ENCODE data around the gene CYLD. TPM values are rescaled to one million over a fixed set of nuclear protein-coding genes. Genes with fewer than 3 reads are reported as not detected.

The CYLD gene
- total RNA-seq, 1 donor from 2014 or later: 33.2 TPM

- Histone ChIP-seq H3K36me3 (no peaks in the 10 kb centered on the region), H3K27ac (no peak overlapping the region), H3K4me1 (peaks cover 0 to 4% of the 10 kb centered on the region in 2 donors), H3K9me3 (no peaks in the 10 kb centered on the region), H3K4me3 (no peak overlapping the region), H3K27me3 (no peaks in the 10 kb centered on the region)
- intact Hi-C loops (cut with DNase I): loop anchor here (5.0 to 10.0 kb wide), 4 partner anchors 62 to 955 kb away; partner anchors contain the start of genes NOD2 and ZNF423
- peak in 1 of 2 donors; percentile 24 for DNase-seq (ENCODE audit: low spot score in 2 of 2)
- TF ChIP-seq CTCF (IDR thresholded peaks at IDR 0.05): no peak
Measured at GRCh38 chr16:50809561-50809960, 67.7 kb downstream of the CYLD start.

GRCh38 chr16:50810241-50810965 lies 68.5 kb downstream of the CYLD start:
- intact Hi-C loops (cut with DNase I): no loop called here
- no peak for TF ChIP-seq CTCF (IDR thresholded peaks at IDR 0.05)
- no peak overlapping the region for H3K4me3 ChIP-seq
- peak in 1 of 2 donors; percentile 60 for DNase-seq (ENCODE audit: low spot score in 2 of 2)
- H3K27ac ChIP-seq: no peak overlapping the region
- no peaks in the 10 kb centered on the region for H3K9me3 ChIP-seq
- H3K4me1 ChIP-seq: peaks cover 0 to 4% of the 10 kb centered on the region in 2 donors
- H3K36me3 ChIP-seq: no peaks in the 10 kb centered on the region
- H3K27me3 ChIP-seq: no peaks in the 10 kb centered on the region

DNA sequence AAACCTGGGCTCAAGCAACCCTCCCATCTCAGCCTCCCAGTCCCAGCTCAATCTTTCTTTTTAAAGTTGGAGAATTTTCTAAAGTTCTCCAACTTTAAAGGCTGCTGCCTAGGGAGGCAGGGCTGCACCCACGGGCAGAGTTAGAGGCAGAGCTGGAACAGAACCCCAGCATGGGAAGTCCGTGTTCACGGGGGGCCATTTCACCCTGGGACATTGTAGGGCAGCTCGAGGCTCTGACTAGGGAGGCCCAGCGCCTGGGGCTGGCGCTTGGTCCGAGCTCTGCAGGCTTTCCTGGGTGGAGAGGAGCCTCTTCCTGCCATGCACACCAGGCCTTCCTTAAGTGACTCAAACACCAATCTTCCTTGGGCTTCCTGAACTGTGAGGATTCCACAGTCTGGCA lies 70.2 kb downstream of the CYLD start:
- no peaks in the 10 kb centered on the region for H3K4me1 ChIP-seq
- H3K4me3 ChIP-seq: no peak overlapping the region
- TF ChIP-seq CTCF (IDR thresholded peaks at IDR 0.05): no peak
- no peaks in the 10 kb centered on the region for H3K36me3 ChIP-seq
- DNase-seq (ENCODE audit: low spot score in 2 of 2): no peak
- H3K27me3 ChIP-seq: no peaks in the 10 kb centered on the region
- H3K27ac ChIP-seq: no peak overlapping the region
- no peaks in the 10 kb centered on the region for H3K9me3 ChIP-seq
- intact Hi-C loops (cut with DNase I): no loop called here

DNA sequence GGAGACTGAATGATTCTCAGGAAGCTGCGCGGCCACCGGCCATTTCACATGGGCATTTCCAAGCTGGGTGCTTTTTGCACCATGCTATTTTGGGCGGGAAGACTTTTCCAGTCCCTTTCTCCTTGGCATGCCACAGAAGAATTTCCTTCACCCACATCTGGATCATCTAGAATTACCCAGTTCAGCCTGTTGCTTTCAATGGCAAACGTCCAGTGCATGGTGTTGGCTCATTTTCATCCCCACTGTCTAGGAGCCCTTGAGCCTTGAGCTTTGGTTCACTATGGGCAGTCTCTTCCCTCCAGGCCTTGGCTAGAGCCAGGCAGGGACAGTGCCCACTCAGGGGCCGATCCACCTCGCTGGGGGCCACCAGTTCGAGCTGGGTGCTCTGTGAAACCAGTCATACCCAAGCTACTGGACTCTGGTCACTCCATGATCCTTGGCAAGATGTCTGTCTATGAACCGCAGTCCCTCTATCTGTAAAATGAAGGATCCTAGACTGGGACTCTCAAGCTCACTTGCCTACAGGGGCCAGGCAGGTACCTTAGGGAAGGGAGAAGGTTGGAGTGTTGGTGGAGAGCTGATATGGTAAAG lies 71.1 kb downstream of the CYLD start:
- no peaks in the 10 kb centered on the region for H3K36me3 ChIP-seq
- no peaks in the 10 kb centered on the region for H3K9me3 ChIP-seq
- no peaks in the 10 kb centered on the region for H3K27me3 ChIP-seq
- peak in 1 of 2 donors; percentile 22 for DNase-seq (ENCODE audit: low spot score in 2 of 2)
- no peak overlapping the region for H3K27ac ChIP-seq
- no peak for TF ChIP-seq CTCF (IDR thresholded peaks at IDR 0.05)
- intact Hi-C loops (cut with DNase I): no loop called here
- H3K4me1 ChIP-seq: no peaks in the 10 kb centered on the region
- no peak overlapping the region for H3K4me3 ChIP-seq

DNA sequence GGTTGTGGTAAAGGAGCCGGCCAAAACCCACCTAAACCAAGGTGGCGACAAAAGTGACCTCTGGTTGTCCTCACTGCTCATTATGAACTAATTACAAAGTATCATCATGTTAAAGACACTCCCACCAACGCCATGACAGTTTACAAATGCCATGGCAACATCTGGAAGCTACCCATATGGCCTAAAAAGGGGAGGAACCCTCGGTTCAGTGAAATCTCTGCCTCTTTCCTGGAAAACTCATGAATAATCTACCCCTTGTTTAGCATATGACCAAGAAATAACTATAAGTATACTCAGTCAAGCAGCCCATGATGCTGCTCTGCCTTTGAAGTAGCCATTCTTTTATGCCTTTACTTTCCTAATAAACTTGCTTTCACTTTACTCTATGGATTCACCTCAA lies 72.2 kb downstream of the CYLD start:
- TF ChIP-seq CTCF (IDR thresholded peaks at IDR 0.05): no peak

More for the DNA sequence above, 72.2 kb downstream of the CYLD start:
- Histone ChIP-seq H3K27me3 (no peaks in the 10 kb centered on the region), H3K4me3 (no peak overlapping the region), H3K36me3 (no peaks in the 10 kb centered on the region), H3K9me3 (no peaks in the 10 kb centered on the region), H3K27ac (no peak overlapping the region), H3K4me1 (no peaks in the 10 kb centered on the region)
- intact Hi-C loops (cut with DNase I): no loop called here
- DNase-seq (ENCODE audit: low spot score in 2 of 2): no peak

Measured in ascending aorta (tissue), 2 donors.